ENCODE data around the gene SLC6A3.
A peak's percentile ranks its signal among the peaks of the same experiment; 100 is the strongest.

The SLC6A3 gene

DNA sequence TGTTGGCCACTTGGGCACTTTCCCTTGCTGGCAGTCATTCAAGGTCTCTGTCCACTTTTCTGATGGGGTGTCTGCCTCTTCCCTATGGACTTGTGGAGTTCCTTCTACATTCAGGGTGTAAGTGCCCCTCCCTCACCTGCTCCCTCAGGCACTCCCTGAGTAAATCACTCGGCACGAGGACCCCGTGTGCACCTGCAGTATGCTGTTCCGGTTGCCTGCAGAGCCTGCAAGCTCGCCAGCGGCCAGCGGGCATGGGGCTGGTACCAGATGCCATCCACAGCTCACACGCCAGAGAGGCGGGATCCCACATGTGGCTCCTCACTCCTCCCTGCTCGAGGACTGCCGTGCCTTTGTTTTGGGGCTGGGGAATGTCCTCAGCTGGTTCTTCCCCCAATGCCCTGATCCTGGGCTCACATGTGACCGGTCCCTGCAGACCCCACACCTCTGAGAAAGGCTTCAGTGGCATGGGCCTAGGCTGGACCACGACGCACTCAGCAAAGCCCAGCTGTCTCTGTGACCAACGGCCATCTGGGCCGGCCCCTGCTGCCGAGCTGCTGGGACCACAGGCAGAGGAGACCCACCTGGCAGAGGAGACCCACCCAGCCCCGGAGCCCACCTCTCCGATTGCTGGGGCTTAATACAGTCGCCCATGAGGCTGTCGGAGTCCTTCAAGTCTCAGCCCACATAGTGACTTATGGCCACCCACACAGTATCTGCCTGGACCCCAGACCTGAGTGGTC, 54.2 kb downstream of the SLC6A3 start:
- H3K4me3 ChIP-seq (ENCODE audit: control insufficient read depth, low read depth, low read length): no peak overlapping the region
- TF ChIP-seq, protein P1, sequence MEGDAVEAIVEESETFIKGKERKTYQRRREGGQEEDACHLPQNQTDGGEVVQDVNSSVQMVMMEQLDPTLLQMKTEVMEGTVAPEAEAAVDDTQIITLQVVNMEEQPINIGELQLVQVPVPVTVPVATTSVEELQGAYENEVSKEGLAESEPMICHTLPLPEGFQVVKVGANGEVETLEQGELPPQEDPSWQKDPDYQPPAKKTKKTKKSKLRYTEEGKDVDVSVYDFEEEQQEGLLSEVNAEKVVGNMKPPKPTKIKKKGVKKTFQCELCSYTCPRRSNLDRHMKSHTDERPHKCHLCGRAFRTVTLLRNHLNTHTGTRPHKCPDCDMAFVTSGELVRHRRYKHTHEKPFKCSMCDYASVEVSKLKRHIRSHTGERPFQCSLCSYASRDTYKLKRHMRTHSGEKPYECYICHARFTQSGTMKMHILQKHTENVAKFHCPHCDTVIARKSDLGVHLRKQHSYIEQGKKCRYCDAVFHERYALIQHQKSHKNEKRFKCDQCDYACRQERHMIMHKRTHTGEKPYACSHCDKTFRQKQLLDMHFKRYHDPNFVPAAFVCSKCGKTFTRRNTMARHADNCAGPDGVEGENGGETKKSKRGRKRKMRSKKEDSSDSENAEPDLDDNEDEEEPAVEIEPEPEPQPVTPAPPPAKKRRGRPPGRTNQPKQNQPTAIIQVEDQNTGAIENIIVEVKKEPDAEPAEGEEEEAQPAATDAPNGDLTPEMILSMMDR (IDR thresholded peaks at IDR 0.05; ENCODE audit: control insufficient read depth, insufficient read depth, low read depth, low read length, missing control alignments): no peak
- DNase-seq (ENCODE audit: low read depth): no peak

DNA sequence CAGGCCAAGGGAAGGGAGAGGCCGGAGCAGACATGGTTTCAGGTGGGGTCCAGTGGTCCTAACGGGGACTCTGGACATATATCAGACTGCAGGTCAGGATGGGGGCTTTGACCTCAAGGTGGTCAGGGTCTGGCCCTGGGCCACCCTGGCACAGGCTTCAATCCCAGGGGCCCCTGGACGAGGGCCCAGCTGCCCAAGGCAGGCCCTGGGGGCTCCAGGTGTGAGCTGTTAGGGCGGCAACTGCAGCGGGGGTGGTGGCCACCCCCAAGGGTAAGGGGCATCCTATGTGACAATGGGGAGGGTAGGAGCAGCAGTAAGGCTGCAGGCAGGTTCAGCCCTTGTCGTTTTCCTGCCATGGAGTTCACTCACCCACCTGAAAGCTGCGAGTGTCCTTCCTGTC, 54.9 kb downstream of the SLC6A3 start:
- no peak for DNase-seq (ENCODE audit: low read depth)
- H3K4me3 ChIP-seq (ENCODE audit: control insufficient read depth, low read depth, low read length): no peak overlapping the region
- TF ChIP-seq, protein P1 (IDR thresholded peaks at IDR 0.05; ENCODE audit: control insufficient read depth, insufficient read depth, low read depth, low read length, missing control alignments): no peak

DNA sequence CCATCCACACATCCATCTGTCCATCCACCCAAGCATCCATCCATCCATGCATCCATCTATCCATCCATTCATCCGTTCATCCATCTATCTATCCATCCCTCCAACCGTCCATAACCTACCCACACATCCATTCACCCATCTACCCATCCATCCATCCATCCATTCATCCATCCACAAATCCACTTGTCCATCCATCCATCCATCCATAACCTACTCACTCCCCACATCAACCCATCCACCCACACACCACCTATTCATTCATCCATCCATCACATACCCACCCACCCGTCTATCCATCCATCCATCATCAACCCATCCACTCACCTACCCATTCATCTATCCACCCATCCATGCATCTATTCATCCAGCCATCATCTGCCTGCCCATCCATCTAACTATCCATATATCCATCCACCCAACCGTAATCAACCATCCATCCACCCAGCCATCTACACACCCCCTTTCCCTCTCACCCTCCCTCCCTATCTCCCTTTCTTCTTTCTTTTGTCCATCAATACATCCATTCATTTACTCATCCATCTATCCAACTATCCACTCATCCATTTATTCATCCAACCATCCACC, 56.8 kb downstream of the SLC6A3 start:
- no peak for DNase-seq (ENCODE audit: low read depth)
- H3K4me3 ChIP-seq (ENCODE audit: control insufficient read depth, low read depth, low read length): no peak overlapping the region
- TF ChIP-seq, protein P1 (IDR thresholded peaks at IDR 0.05; ENCODE audit: control insufficient read depth, insufficient read depth, low read depth, low read length, missing control alignments): no peak

DNA sequence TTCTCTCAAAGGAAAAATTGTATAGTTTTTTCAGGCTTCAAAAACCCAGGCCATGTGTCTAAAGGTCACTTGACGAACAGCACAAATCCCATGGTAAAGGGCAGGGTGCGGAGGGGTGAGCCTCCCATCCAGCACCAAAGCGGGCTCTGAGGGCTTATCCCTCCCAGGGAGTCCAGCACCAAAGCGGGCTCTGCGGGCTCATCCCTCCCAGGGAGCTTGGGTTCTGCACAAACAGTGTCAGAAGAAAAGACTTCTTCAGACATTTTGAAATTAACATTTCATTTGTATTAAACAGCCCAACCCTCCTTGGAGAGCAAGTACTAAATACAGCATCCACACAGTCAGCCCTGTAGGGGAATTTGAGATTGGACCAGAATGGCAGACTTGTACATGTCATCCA, 57.4 kb downstream of the SLC6A3 start:
- TF ChIP-seq, protein P1 (IDR thresholded peaks at IDR 0.05; ENCODE audit: control insufficient read depth, insufficient read depth, low read depth, low read length, missing control alignments): no peak
- no peak overlapping the region for H3K4me3 ChIP-seq (ENCODE audit: control insufficient read depth, low read depth, low read length)
- no peak for DNase-seq (ENCODE audit: low read depth)

DNA sequence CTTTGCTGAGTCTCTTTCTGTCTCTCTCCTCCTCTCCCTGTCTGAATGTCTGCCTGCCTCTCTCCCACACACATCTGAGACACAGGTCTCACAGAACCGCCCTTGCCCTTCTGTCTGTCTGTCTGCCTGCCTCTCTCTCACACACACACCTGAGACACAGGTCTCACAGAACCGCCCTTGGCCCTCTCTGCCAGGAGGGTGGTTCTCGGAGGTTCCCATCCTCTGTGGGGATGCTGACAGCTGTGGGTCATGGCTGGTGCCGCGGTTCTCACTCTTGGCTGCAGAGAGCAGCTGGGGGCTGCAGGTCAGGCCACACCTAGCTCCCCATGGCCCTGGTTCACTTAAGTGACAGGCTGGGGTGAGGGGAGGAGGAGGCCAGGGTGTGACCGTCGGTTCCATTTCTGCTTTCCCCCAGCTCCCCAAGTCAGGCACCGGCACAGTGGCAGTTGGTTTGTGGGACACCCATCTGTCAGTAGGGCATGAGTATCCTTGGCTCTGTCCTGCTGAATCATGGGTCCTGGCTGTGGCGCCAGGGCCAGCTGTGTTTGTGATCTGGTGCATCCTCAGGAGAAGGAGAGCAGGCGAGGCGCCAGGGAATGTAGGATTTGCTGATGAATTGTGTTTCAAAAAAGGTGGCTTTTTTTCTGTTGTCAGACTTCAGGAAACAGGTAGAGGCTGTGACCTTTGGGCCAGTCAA, 58.0 kb downstream of the SLC6A3 start:
- TF ChIP-seq, protein P1 (IDR thresholded peaks at IDR 0.05; ENCODE audit: control insufficient read depth, insufficient read depth, low read depth, low read length, missing control alignments): no peak
- no peak overlapping the region for H3K4me3 ChIP-seq (ENCODE audit: control insufficient read depth, low read depth, low read length)
- DNase-seq (ENCODE audit: low read depth): no peak

DNA sequence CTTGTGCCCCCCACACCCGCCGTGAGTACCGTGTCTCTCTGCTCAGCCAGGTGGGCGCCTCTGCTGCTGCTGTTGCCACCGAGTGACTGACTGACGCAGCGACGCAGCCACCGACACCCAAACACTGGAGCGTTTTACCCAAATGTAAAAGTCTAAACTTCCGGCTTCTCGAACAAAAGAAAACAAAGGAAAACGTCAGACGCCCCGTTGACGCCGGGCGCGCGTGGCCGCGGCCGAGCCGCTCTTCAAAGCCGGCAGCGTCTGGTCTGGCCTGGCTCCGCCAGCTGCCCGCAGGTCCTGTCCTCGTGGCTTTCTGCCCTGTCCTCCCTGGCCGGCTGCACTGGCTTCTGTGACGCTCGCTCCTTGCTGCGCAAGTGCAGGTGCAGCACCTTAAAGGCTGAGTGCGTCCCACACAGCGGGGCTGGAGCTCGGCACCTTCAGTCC, 58.9 kb downstream of the SLC6A3 start:
- H3K4me3 ChIP-seq (ENCODE audit: control insufficient read depth, low read depth, low read length): peak overlapping the region; percentile 49
- TF ChIP-seq, protein P1 (IDR thresholded peaks at IDR 0.05; ENCODE audit: control insufficient read depth, insufficient read depth, low read depth, low read length, missing control alignments): no peak
- DNase-seq (ENCODE audit: low read depth): no peak

Data from AG09309 (cell line).